ENCODE results near the gene STAT1.
"Not testable (repeated sequence)": the region's sequence is repeated elsewhere in the genome, so short reads cannot be mapped to it uniquely, and the experiment has no call there.

Gene STAT1

GRCh38 chr2:190981333-190981732 is 32.6 kb downstream of the STAT1 start:
- DNase-seq (ENCODE audit: low read depth), result no peak

GRCh38 chr2:190980630-190981209 is 33.3 kb downstream of the STAT1 start:
- DNase-seq (ENCODE audit: low read depth), result no peak

GRCh38 chr2:190979906-190980629 is 33.9 kb downstream of the STAT1 start:
- no peak for DNase-seq (ENCODE audit: low read depth)

GRCh38 chr2:190978389-190979053 is 35.5 kb downstream of the STAT1 start:
- DNase-seq (ENCODE audit: low read depth), result no peak

GRCh38 chr2:190977505-190977904 is 36.5 kb downstream of the STAT1 start:
- DNase-seq (ENCODE audit: low read depth), result no peak

GRCh38 chr2:190976521-190976920 is 37.5 kb downstream of the STAT1 start:
- DNase-seq (ENCODE audit: low read depth), result no peak

- DNase-seq (ENCODE audit: low read depth), result no peak
Observed at GRCh38 chr2:190974629-190975361, 39.2 kb downstream of the STAT1 start.

- DNase-seq (ENCODE audit: low read depth), result no peak
Observed at GRCh38 chr2:190973726-190974628, 40.0 kb downstream of the STAT1 start.

- DNase-seq (ENCODE audit: low read depth), result no peak
Observed at GRCh38 chr2:190973262-190973661, 40.7 kb downstream of the STAT1 start.

- no peak for DNase-seq (ENCODE audit: low read depth)
Observed at GRCh38 chr2:190972846-190973245, 41.1 kb downstream of the STAT1 start.

GRCh38 chr2:190972213-190972612 is 41.8 kb downstream of the STAT1 start:
- no peak for DNase-seq (ENCODE audit: low read depth)

- DNase-seq (ENCODE audit: low read depth), result no peak
Observed at GRCh38 chr2:190970873-190971506, 43.0 kb downstream of the STAT1 start.

- DNase-seq (ENCODE audit: low read depth), result no peak
Observed at GRCh38 chr2:190970160-190970559, 43.8 kb downstream of the STAT1 start.

GRCh38 chr2:190968522-190968921 is 45.4 kb downstream of the STAT1 start:
- DNase-seq (ENCODE audit: low read depth), result no peak

GRCh38 chr2:190965580-190966222 is 48.3 kb downstream of the STAT1 start:
- DNase-seq (ENCODE audit: low read depth), result no peak

- no peak for DNase-seq (ENCODE audit: low read depth)
Observed at GRCh38 chr2:190964170-190964795, 49.7 kb downstream of the STAT1 start.

- no peak for DNase-seq (ENCODE audit: low read depth)
Observed at GRCh38 chr2:190963088-190963487, 50.9 kb downstream of the STAT1 start.

- no peak for DNase-seq (ENCODE audit: low read depth)
Observed at GRCh38 chr2:190961918-190962487, 52.0 kb downstream of the STAT1 start.

GRCh38 chr2:190961117-190961516 is 52.9 kb downstream of the STAT1 start:
- DNase-seq (ENCODE audit: low read depth), result not testable (repeated sequence)
